ENCODE measurements around the gene C1orf210. TPM values are rescaled to one million over a fixed set of nuclear protein-coding genes. Genes with fewer than 3 reads are reported as not detected.

The C1orf210 gene
- total RNA-seq, 1 experiment from 2014 or later = 29.3 TPM

DNA sequence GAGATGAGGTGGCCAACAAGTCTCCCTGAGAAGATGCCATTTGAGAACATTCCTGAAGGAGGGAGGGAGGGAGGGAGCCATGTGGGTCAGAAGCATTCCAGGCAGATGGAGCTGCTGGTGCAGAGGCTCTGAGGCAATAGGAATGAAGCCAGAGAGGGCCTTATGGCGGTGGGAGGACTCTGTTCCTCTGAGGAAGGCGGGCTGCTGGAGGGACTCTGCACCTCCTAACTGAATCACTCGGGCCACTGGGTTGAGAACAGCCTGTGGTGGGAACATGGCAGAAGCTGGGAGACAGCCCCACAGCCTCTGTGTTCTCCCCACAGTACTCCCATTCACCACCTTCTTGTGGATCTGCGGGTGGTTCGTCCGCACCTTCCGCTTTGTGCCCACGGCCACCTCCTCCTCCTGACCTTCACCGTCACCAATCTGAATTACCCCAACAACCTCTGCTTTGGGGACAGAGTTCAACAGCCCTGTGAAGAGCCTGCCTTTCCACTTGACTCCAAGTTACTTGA is 18.0 kb downstream of the C1orf210 start:
- peaks cover 6% of the 10 kb centered on the region; the same call in 1 of the 2 replicates for H3F3A ChIP-seq (ENCODE audit: insufficient read depth, low read depth)
- intact Hi-C loops (cut with micrococcal nuclease; ENCODE audit: unreplicated experiment) = no loop called here
- peaks cover 9% of the 10 kb centered on the region for H3K9me3 ChIP-seq (ENCODE audit: insufficient read depth, low read depth)
- H3K36me3 ChIP-seq (ENCODE audit: low read depth) = no peaks in the 10 kb centered on the region
- no peak overlapping the region for H3K4me3 ChIP-seq
- no peaks in the 10 kb centered on the region for H4K20me1 ChIP-seq (ENCODE audit: insufficient read depth)
- no peaks in the 10 kb centered on the region; the same call in 1 of the 2 replicates for H3K79me2 ChIP-seq (ENCODE audit: low read depth)
- H2AFZ ChIP-seq = no peak overlapping the region
- POLR2A ChIA-PET (ENCODE audit: unreplicated experiment) = interaction anchor here (0.6 to 0.7 kb wide), 2 partner anchors 378 to 1824 kb away, joined by 3 to 4 read pairs; no protein-coding TSS in a partner anchor
- peak in 1 of 2 experiments; percentile 46 for DNase-seq
- H3K9me2 ChIP-seq (ENCODE audit: insufficient read depth) = no peaks in the 10 kb centered on the region
- no peak overlapping the region for H3K27ac ChIP-seq
- BruUV-seq (replicated peaks) = no TSS peak
- no peak overlapping the region for H3K4me2 ChIP-seq
- CTCF ChIA-PET = interaction anchor here (0.6 kb wide), 1 partner anchor 28 kb away, joined by 3 read pairs; no protein-coding TSS in a partner anchor
- peaks cover 25% of the 10 kb centered on the region for H3K4me1 ChIP-seq (replicated peaks; ENCODE audit: insufficient read depth)
- no peaks in the 10 kb centered on the region for H3K27me3 ChIP-seq (ENCODE audit: insufficient read depth, low read depth)
- no peak for TF ChIP-seq EZH2 (IDR thresholded peaks at IDR 0.05; ENCODE audit: low read depth)
- TF ChIP-seq, protein P1, sequence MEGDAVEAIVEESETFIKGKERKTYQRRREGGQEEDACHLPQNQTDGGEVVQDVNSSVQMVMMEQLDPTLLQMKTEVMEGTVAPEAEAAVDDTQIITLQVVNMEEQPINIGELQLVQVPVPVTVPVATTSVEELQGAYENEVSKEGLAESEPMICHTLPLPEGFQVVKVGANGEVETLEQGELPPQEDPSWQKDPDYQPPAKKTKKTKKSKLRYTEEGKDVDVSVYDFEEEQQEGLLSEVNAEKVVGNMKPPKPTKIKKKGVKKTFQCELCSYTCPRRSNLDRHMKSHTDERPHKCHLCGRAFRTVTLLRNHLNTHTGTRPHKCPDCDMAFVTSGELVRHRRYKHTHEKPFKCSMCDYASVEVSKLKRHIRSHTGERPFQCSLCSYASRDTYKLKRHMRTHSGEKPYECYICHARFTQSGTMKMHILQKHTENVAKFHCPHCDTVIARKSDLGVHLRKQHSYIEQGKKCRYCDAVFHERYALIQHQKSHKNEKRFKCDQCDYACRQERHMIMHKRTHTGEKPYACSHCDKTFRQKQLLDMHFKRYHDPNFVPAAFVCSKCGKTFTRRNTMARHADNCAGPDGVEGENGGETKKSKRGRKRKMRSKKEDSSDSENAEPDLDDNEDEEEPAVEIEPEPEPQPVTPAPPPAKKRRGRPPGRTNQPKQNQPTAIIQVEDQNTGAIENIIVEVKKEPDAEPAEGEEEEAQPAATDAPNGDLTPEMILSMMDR (conservative IDR thresholded peaks at IDR 0.05) = no peak

DNA sequence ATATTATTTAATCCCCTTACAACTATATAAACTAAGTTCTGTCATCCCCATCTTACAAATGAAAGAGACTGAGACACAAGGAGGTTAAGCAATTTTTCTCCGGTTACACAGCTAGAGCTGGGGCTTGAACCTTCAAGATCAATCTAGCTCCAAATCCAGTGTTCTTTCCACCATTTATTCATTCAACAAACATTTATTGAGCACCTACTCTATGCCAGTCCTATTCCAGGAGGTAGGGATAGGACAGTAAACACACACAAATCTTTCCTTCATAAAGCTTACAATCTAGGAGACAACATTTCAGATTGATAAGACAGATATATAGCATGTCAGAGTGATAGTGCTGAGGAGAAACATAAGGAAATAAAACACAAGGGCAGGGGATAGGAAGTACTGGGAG is 18.5 kb downstream of the C1orf210 start:
- Histone ChIP-seq H2AFZ (no peak overlapping the region), H3K9me3 (ENCODE audit: insufficient read depth, low read depth) (peaks cover 9% of the 10 kb centered on the region), H3K4me1 (replicated peaks; ENCODE audit: insufficient read depth) (peaks cover 24% of the 10 kb centered on the region), H3K79me2 (ENCODE audit: low read depth) (no peaks in the 10 kb centered on the region; the same call in 1 of the 2 replicates), H3F3A (ENCODE audit: insufficient read depth, low read depth) (peaks cover 6% of the 10 kb centered on the region; the same call in 1 of the 2 replicates), H3K27me3 (ENCODE audit: insufficient read depth, low read depth) (no peaks in the 10 kb centered on the region), H3K4me3 (no peak overlapping the region), H3K27ac (no peak overlapping the region), H3K36me3 (ENCODE audit: low read depth) (no peaks in the 10 kb centered on the region), H4K20me1 (ENCODE audit: insufficient read depth) (no peaks in the 10 kb centered on the region), H3K9me2 (ENCODE audit: insufficient read depth) (no peaks in the 10 kb centered on the region), H3K4me2 (no peak overlapping the region)
- DNase-seq = no peak
- CTCF ChIA-PET = interaction anchor here (0.6 kb wide), 1 partner anchor 29 kb away, joined by 3 read pairs; no protein-coding TSS in a partner anchor
- intact Hi-C loops (cut with micrococcal nuclease; ENCODE audit: unreplicated experiment) = no loop called here
- POLR2A ChIA-PET (ENCODE audit: unreplicated experiment) = interaction anchor here (0.7 kb wide), 2 partner anchors 9 to 378 kb away, joined by 3 to 4 read pairs; no protein-coding TSS in a partner anchor
- no TSS peak for BruUV-seq (replicated peaks)
- no peak for TF ChIP-seq EZH2 (IDR thresholded peaks at IDR 0.05; ENCODE audit: low read depth)
- TF ChIP-seq, protein P1 (conservative IDR thresholded peaks at IDR 0.05) = no peak

DNA sequence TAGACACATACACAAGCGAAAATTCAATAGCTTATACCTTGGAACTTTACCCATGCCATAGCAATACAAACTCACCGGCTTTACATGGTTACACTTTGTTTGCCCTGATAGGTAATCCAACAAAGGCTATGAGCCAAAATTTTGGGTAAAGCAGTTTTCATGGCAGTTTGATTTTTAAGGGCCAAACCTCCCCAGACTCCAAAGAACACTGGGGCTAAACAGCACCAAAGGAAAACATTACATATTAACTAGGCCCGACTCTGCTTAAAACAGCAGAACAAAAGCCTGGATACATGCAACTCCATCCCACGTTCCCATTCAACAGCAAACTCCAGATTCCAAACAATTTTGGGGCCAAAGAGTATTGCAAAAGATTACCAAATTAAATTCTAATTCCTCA is 19.9 kb downstream of the C1orf210 start:
- Histone ChIP-seq H3F3A (ENCODE audit: insufficient read depth, low read depth) (peaks cover 6% of the 10 kb centered on the region; the same call in 1 of the 2 replicates), H3K9me2 (ENCODE audit: insufficient read depth) (no peaks in the 10 kb centered on the region), H3K27ac (no peak overlapping the region), H3K79me2 (ENCODE audit: low read depth) (no peaks in the 10 kb centered on the region), H3K4me1 (replicated peaks; ENCODE audit: insufficient read depth) (peaks cover 13% of the 10 kb centered on the region), H3K9me3 (ENCODE audit: insufficient read depth, low read depth) (peaks cover 9% of the 10 kb centered on the region), H3K4me2 (no peak overlapping the region), H2AFZ (no peak overlapping the region), H3K36me3 (ENCODE audit: low read depth) (no peaks in the 10 kb centered on the region), H3K27me3 (ENCODE audit: insufficient read depth, low read depth) (no peaks in the 10 kb centered on the region), H3K4me3 (no peak overlapping the region), H4K20me1 (ENCODE audit: insufficient read depth) (no peaks in the 10 kb centered on the region)
- intact Hi-C loops (cut with micrococcal nuclease; ENCODE audit: unreplicated experiment) = no loop called here
- no peak for TF ChIP-seq EZH2 (IDR thresholded peaks at IDR 0.05; ENCODE audit: low read depth)
- TF ChIP-seq, protein P1 (conservative IDR thresholded peaks at IDR 0.05) = no peak
- CTCF ChIA-PET = no interaction called here
- DNase-seq = no peak
- BruUV-seq (replicated peaks) = no TSS peak
- POLR2A ChIA-PET (ENCODE audit: unreplicated experiment) = interaction anchor here (0.7 kb wide), 1 partner anchor 448 kb away, joined by 4 read pairs; no protein-coding TSS in a partner anchor
